K562 (cell line): Measurements from ENCODE around the gene GTPBP1. TPM values are rescaled to one million over a fixed set of nuclear protein-coding genes. Genes with fewer than 3 reads are reported as not detected.
A peak's percentile ranks its signal among the peaks of the same experiment; 100 is the strongest.

Experiments used
- C11orf30 ChIP-seq: fragments of 450-650 bp; IDR thresholded peaks from 2 replicates; pipeline ENCODE4 v1.6.1; 2016; ENCODE audit warnings: low read depth, mild to moderate bottlenecking
- ETV6 ChIP-seq, 3 experiments: fragments of 150-350 bp in 1 of 3; sonication (generic) in 1 of 3; formaldehyde crosslinking in 1 of 3; IDR thresholded peaks; 2 replicates each; pipeline versions ENCODE4 v1.6.1 to v1.8.0; 2014 to 2022; ENCODE audit warnings: borderline replicate concordance in 2 of 3, low read depth in 2 of 3, antibody characterized with exemption in 1 of 3, low read length in 1 of 3, mild to moderate bottlenecking in 1 of 3, missing genetic modification reagents in 1 of 3
- HLTF ChIP-seq: fragments of 450-650 bp; IDR thresholded peaks from 2 replicates; pipeline ENCODE4 v1.6.1; 2016
- IFI16 ChIP-seq: fragments of 250-450 bp; sonication (Bioruptor Pico); IDR thresholded peaks from 2 replicates; pipeline ENCODE4 v2.1.2; 2022; ENCODE audit warnings: mild to moderate bottlenecking, inconsistent platforms
- MNT ChIP-seq, 2 experiments: fragments of 450-650 bp; conservative IDR thresholded peaks; 2 replicates each; pipeline ENCODE4 v1.6.1; 2017; ENCODE audit warnings: mild to moderate bottlenecking in 2 of 2, moderate library complexity in 2 of 2
- MYBL2 ChIP-seq, 2 experiments: fragments of 450-650 bp in 1 of 2; sonication (generic) in 1 of 2; formaldehyde crosslinking in 1 of 2; IDR thresholded peaks; 2 replicates each; pipeline versions ENCODE4 v1.6.1 to v1.8.1; 2017 to 2022; ENCODE audit warnings: borderline replicate concordance in 1 of 2, inconsistent platforms in 1 of 2, low read depth in 1 of 2, mild to moderate bottlenecking in 1 of 2, missing genetic modification reagents in 1 of 2, moderate library complexity in 1 of 2
- NCOA2 ChIP-seq, 2 experiments: fragments of 450-650 bp; IDR thresholded peaks; 2 replicates each; pipeline ENCODE4 v1.6.1; 2018; ENCODE audit warnings: mild to moderate bottlenecking in 2 of 2, moderate library complexity in 1 of 2; ENCODE audit not compliant: partially characterized antibody in 2 of 2
- NFIC ChIP-seq: fragments of 450-650 bp; IDR thresholded peaks from 2 replicates; pipeline ENCODE4 v1.6.1; 2017; ENCODE audit warnings: mild to moderate bottlenecking, inconsistent platforms
- PBX2 ChIP-seq, 2 experiments: IDR thresholded peaks in 1 of 2; conservative IDR thresholded peaks in 1 of 2; 2 replicates each; pipeline ENCODE4 v1.6.1; 2016; ENCODE audit warnings: low read depth in 2 of 2, mild to moderate bottlenecking in 1 of 2, missing compliant biosample characterization in 1 of 2, missing genetic modification characterization in 1 of 2, moderate library complexity in 1 of 2
- RNF2 ChIP-seq: sonication (generic); IDR thresholded peaks from 2 replicates; pipeline ENCODE4 v1.6.1; 2016
- SP1 ChIP-seq: sonication (generic); formaldehyde crosslinking; IDR thresholded peaks from 2 replicates; pipeline ENCODE4 v1.8.1; 2022; ENCODE audit warnings: mild to moderate bottlenecking, missing genetic modification reagents
- SREBF1 ChIP-seq: fragments of 150-350 bp; IDR thresholded peaks from 2 replicates; pipeline ENCODE4 v1.6.1; 2014; ENCODE audit warnings: antibody characterized with exemption, low read depth, low read length, borderline replicate concordance
- SRSF1 ChIP-seq: fragments of 200-400 bp; formaldehyde crosslinking; IDR thresholded peaks from 2 replicates; pipeline ENCODE4 v1.6.1; 2017; ENCODE audit warnings: mild to moderate bottlenecking, low read depth, low read length, moderate library complexity
- SUPT5H ChIP-seq: fragments of 450-650 bp; IDR thresholded peaks from 2 replicates; pipeline ENCODE4 v1.6.1; 2016
- TAF1 ChIP-seq: IDR thresholded peaks from 2 replicates; pipeline ENCODE4 v1.6.1; 2011; ENCODE audit warnings: mild to moderate bottlenecking, low read length, moderate library complexity; ENCODE audit not compliant: insufficient read depth, control insufficient read depth, severe bottlenecking; ENCODE audit errors: extremely low read depth
- XRCC3 ChIP-seq: fragments of 450-650 bp; IDR thresholded peaks from 2 replicates; pipeline ENCODE4 v1.6.1; 2017; ENCODE audit warnings: mild to moderate bottlenecking, moderate library complexity
- ZNF707 ChIP-seq: fragments of 250-450 bp; sonication (Bioruptor Pico); conservative IDR thresholded peaks from 2 replicates; pipeline ENCODE4 v1.8.0; 2022; ENCODE audit warnings: inconsistent platforms, mild to moderate bottlenecking, moderate library complexity
- ZZZ3 ChIP-seq: fragments of 450-650 bp; IDR thresholded peaks from 2 replicates; pipeline ENCODE4 v1.6.1; 2016; ENCODE audit warnings: antibody characterized with exemption, mild to moderate bottlenecking, moderate library complexity
- polyA plus RNA-seq, 8 experiments: library from polyadenylated mRNA; depleted of rRNA in 4 of 8; stranded (reverse) in 5 of 8; unstranded in 3 of 8; fragments of >200 nt; fragmentation: Nextera tagmentation in 2 of 8; fragmentation: Illumina TruSeq in 1 of 8; extraction: Ambion mirVana in 2 of 8; extraction: Trizol in 1 of 8; gene quantifications; 2 replicates each; pipeline versions ENCODE4 v1.2.1 to v1.2.3, GENCODE V29; 2011 to 2014; ENCODE audit warnings: inconsistent platforms in 1 of 8, missing spikeins in 1 of 8
- total RNA-seq, 7 experiments: library from RNA; depleted of rRNA in 6 of 7; stranded (reverse); fragments of >200 nt in 6 of 7; fragmentation: Illumina TruSeq in 2 of 7; extraction: Trizol in 2 of 7; gene quantifications; 2 replicates each; pipeline versions ENCODE4 v1.2.1 to v1.2.3, GENCODE V29; 2011 to 2021; ENCODE audit warnings: low replicate concordance in 1 of 7
- TF ChIP-seq, protein P1 (sequence below): fragments of 450-650 bp; formaldehyde crosslinking; IDR thresholded peaks from 2 replicates; pipeline ENCODE4 v1.4.0; 2020; ENCODE audit warnings: mild to moderate bottlenecking, moderate library complexity

The GTPBP1 gene
- total and polyA plus RNA-seq, 9 of the 15 experiments (the other 6 are each of a cell fraction or from before 2014, with no cell fraction given) = 0.83 to 53.2 (median 23.3) TPM

DNA sequence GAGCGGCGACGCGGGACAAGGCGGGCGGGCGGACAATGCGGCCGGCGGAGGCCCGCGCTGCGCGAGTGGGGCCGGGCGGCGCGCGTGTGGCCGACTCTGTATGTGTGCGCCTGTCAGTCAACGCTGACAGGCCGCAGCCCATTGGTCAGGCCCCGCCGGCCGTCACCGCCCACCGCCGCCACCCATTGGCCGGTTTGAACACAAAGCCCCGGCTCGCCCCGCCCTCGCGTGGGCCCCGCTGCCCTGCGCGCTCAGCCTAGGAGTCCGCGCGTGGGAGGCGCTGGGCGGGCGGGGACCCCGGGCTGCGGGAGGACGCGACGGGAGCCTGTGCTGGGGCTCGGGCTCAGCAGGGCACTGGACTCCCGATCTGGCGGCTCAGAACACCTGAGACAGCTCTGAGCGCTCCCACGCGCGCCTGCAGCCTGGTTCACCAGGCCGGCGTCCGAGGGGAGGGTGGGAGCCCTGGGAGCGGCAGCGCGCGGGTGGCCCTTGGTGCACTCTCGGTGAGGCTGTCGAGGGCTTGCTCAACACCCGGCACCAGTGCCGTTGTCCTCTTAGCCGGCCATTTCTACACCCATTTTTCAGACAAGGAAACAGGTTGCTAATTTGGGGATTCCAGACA is 50.3 kb downstream of the GTPBP1 start, which contains the start of gene SUN2 (continued):
- peak; percentile 81 for TF ChIP-seq MYBL2 (IDR thresholded peaks at IDR 0.05; ENCODE audit: low read depth)
- TF ChIP-seq MYBL2 (CRISPR knock-in tag; IDR thresholded peaks at IDR 0.05; ENCODE audit: borderline replicate concordance) = peak; percentile 46; the same call in 1 of the 2 replicates
- TF ChIP-seq, protein P1, sequence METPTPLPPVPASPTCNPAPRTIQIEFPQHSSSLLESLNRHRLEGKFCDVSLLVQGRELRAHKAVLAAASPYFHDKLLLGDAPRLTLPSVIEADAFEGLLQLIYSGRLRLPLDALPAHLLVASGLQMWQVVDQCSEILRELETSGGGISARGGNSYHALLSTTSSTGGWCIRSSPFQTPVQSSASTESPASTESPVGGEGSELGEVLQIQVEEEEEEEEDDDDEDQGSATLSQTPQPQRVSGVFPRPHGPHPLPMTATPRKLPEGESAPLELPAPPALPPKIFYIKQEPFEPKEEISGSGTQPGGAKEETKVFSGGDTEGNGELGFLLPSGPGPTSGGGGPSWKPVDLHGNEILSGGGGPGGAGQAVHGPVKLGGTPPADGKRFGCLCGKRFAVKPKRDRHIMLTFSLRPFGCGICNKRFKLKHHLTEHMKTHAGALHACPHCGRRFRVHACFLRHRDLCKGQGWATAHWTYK (CRISPR knock-in tag) = no peak
- TF ChIP-seq XRCC3 = no peak
- peak; percentile 8; the same call in 1 of the 2 replicates for TF ChIP-seq NFIC
- TF ChIP-seq IFI16 (CRISPR knock-in tag) = no peak
- TF ChIP-seq NCOA2 (IDR thresholded peaks at IDR 0.05; ENCODE audit: partially characterized antibody in 2 of 2) = no peak
- peak in 1 of 2 experiments; percentile 45; a peak in 1 of 4 replicates for TF ChIP-seq MNT (conservative IDR thresholded peaks at IDR 0.05)
- no peak for TF ChIP-seq ZZZ3
- no peak for TF ChIP-seq C11orf30
- TF ChIP-seq PBX2 (CRISPR knock-in tag; IDR thresholded peaks at IDR 0.05; ENCODE audit: low read depth) = peak; percentile 81
- no peak for TF ChIP-seq PBX2 (tag; conservative IDR thresholded peaks at IDR 0.05; ENCODE audit: low read depth)
- TF ChIP-seq ETV6 (IDR thresholded peaks at IDR 0.05; ENCODE audit: borderline replicate concordance in 1 of 2, low read depth in 2 of 2, low read length in 1 of 2) = no peak
- no peak for TF ChIP-seq ETV6 (CRISPR knock-in tag; IDR thresholded peaks at IDR 0.05; ENCODE audit: borderline replicate concordance)
- no peak for TF ChIP-seq SRSF1
- TF ChIP-seq SUPT5H = peak; percentile 67
- TF ChIP-seq HLTF = no peak
- TF ChIP-seq RNF2 = no peak
- no peak for TF ChIP-seq SREBF1
- TF ChIP-seq SP1 = peak; percentile 62
- TF ChIP-seq TAF1 = peak; percentile 47
- no peak for TF ChIP-seq ZNF707
